GM19025 (cell line): ENCODE data around the gene STK24.

ENCODE experiments used
- ATAC-seq: cut with Tn5 transposase; IDR thresholded peaks from one replicate; pipeline ENCODE4 v1.9.1; 2021; ENCODE audit warnings: mild to moderate bottlenecking, low read depth, moderate library complexity; ENCODE audit not compliant: unreplicated experiment

Gene STK24

DNA sequence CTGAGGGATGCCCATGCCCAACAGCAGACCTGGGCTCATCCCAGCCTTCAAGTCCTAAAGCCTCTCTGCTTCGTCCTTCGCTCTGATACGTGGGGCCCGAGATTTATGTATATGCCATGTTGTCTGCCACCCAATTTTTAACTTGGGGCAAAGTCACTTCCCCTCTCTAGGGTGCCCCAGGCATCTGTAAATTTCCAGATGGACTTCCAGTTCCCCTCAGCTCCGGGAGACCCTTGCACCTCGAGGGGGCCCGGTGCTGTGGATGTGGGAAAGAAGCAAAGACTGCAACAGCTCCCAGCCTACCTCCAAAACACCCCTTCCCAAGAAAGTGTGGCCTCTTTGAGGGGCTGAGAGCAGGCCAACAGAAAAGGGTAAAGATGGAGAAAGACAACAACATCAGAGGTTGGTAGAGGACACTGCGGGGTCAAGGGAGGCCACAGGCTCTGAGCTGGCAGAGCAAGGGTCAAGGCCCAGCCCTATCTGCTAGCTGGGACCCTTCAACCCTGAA lies 97.4 kb downstream of the STK24 start:
- no peak for ATAC-seq

GRCh38 chr13:98478189-98479129 lies 98.4 kb downstream of the STK24 start:
- ATAC-seq = peak; percentile 25

DNA sequence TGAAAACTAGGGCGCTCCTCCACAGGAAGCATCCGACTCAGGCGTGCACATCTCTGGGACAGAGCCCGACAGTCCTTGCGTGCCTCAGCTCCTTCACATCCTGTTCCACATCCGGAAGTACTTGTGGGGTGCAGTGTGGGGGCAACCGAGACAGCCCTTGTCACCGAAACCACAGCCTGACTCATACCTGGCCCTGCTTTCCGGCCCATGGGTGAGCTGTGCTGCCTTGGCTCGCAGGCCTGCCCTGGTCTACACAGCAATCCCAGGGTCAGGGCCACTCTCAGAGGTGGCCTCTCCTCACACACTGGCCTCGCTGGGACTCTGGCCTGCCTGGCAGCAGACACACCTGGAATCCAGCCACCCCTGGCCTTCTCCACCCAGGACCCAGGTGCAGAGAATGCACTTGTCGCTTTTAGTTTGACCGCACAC lies 100.4 kb downstream of the STK24 start:
- peak; percentile 89 for ATAC-seq

DNA sequence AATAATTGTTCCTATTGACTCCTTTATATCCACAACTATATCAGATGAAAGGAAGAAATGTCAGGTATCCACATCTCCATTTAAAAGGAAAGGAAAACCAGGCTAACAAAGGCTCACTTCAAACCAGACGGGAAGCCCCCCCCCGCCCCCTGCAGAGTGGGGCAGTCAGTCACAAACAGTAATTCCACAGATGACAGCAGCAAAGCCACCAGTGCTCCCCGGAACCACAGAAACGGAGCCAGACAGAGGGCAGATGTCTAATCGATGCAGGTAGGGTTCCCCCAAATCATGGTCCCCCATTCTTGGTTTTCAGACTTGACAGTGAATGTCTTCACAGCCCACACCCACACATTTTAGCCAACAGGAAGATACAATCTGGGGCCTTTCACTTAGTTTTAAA lies 100.8 kb downstream of the STK24 start:
- ATAC-seq = peak; percentile 15

- no peak for ATAC-seq
These were observed 101.4 kb downstream of the STK24 start for GRCh38 chr13:98475522-98475921.

DNA sequence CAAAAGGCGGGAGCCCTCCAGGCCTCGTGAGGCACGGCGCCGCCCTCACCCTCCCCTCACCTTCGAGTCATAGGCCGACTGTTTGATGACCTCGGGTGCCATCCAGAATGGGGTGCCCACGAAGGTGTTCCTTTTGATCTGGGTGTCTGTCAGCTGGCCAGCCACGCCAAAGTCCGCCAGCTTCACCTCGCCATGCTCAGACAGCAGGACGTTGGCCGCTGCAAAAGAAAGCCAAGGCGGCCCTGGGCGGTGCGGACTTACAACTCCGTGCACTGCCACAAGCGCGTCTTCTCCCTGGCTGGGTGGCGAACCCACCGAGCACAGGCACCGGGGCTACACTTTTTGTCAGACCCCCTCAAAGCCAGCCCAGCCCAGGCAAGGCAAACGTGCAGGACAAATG lies 102.1 kb downstream of the STK24 start:
- no peak for ATAC-seq

DNA sequence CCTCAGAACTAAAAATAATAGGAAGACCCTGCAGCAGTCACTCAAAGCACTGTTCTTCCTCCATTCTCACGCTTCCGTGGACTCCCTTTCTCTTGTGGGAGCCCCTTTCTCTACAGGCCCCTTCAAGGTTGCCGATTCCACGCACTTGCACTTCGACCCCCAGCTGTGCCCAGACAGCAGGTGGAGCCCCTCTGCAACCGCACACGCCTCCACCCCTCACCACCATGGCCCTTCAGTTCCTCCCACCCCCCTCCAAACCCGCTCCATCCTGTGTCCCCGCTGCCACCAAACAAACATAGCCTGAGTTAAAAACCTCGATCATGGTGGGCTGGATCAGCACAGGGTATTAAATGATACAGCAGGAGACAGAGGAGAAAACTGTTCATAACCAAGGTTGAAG lies 102.6 kb downstream of the STK24 start:
- no peak for ATAC-seq

- no peak for ATAC-seq
These were observed 103.1 kb downstream of the STK24 start for GRCh38 chr13:98473788-98474144.

- ATAC-seq = no peak
These were observed 103.6 kb downstream of the STK24 start for GRCh38 chr13:98473135-98473787.

DNA sequence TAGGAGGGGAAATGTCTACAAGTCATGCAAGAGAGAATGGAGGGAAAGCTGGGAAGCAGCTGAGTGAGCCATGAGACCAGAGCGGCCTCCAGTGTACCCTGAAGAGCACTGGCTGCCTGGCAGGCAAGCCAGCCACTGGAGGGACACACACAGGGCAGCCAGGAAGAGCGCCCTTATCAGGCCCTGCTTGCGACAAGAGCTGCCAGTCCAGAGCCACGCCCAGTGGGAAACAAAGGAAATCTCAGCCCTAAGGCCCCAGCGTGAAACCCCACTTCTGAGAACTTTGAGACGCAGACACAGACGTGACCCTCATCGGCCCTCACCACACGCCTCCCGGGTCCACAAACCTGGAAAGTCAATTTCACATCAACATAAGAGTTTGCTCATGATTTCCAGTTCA lies 105.0 kb downstream of the STK24 start:
- no peak for ATAC-seq

- ATAC-seq = no peak
These were observed 106.0 kb downstream of the STK24 start for GRCh38 chr13:98470920-98471319.

- ATAC-seq = no peak
These were observed 108.0 kb downstream of the STK24 start for GRCh38 chr13:98468929-98469328.

GRCh38 chr13:98468361-98468760 lies 108.5 kb downstream of the STK24 start:
- ATAC-seq = no peak

- ATAC-seq = no peak
These were observed 109.5 kb downstream of the STK24 start for GRCh38 chr13:98467263-98467985.

GRCh38 chr13:98466634-98467236 lies 110.2 kb downstream of the STK24 start:
- no peak for ATAC-seq

GRCh38 chr13:98462946-98463345 lies 114.0 kb downstream of the STK24 start:
- ATAC-seq = no peak

- no peak for ATAC-seq
These were observed 114.5 kb downstream of the STK24 start for GRCh38 chr13:98462241-98462882.

DNA sequence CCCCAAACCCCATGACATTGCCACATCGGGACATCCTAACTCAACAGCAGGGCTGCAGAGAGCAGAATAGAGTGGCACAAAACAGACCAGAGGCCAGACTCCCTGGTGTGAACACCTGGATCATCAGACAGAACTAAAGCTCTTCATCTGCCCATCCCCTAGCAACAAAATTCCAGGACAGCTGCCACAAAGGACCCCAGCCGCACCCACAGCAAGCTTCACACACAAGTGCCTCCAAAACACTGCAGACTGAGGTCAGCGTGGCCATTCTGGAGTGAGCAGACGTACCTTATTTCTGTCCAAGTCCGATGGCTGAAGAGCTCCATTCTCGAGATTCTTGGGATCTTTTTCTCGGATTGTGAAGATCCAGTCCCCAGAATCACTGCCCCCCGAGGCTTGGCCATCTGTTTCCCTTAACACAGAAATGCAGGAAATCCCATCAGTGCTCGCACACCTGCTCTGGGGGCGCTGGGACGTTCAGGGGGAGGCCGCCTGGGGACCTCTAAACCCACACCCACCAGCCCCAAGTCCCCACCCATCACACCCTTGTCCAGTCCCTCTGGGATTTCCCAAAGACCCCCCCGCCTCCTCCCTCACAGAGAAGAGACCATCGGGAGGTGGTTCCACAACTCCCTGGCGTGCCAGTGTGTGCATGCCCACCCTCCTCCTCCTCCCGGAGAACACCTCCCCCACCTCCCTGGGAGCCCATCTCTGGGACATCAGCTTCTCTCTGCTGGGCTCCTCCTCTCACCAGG lies 115.2 kb downstream of the STK24 start:
- no peak for ATAC-seq

GRCh38 chr13:98460516-98460915 lies 116.4 kb downstream of the STK24 start:
- ATAC-seq = no peak
